SK-N-MC (cell line): Measurements from ENCODE around the gene PHACTR2.

Source experiments
- EZH2 ChIP-seq: fragments of 200-600 bp; sonication (generic); IDR thresholded peaks from one replicate; pipeline ENCODE4 v1.6.1; 2017; ENCODE audit warnings: antibody characterized with exemption
- POLR2AphosphoS5 ChIP-seq: IDR thresholded peaks from 2 replicates; pipeline ENCODE4 v1.6.1; 2012; ENCODE audit warnings: mild to moderate bottlenecking, low read depth, low read length, borderline replicate concordance

DNA sequence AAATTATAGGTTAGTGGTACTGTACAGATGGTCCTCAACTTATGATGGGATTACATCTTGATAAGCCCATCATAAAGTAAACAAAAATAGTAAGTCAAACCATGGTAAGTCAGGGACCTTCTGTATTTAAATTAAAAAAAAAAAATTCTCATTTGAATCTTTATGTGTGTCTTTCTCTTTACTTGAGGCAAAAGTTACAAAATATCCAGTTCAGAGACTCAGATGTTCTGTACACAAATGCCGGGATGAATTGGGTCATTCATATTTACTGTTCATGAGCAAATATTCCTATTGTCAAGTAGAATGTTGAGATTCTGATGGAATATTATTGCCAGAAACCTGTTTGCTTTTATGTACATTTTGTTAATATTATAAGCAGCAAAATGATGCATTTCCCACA, 13.4 kb downstream of the PHACTR2 start:
- TF ChIP-seq EZH2: no peak
- no peak for TF ChIP-seq POLR2AphosphoS5
